NAMALWA (cell line): Measurements from ENCODE around the gene SSTR5.

Experiments
- DNase-seq: peaks from one replicate; pipeline ENCODE4 v3.0.0-alpha.2; 2015; ENCODE audit warnings: low spot score

The SSTR5 gene

GRCh38 chr16:1122398-1122765 lies 49.8 kb downstream of the SSTR5 start:
- no peak for DNase-seq

GRCh38 chr16:1123525-1124230 lies 51.1 kb downstream of the SSTR5 start:
- DNase-seq, result no peak

- DNase-seq, result no peak
Observed at GRCh38 chr16:1124291-1124690, 51.7 kb downstream of the SSTR5 start.

- no peak for DNase-seq
Observed at GRCh38 chr16:1124795-1125194, 52.2 kb downstream of the SSTR5 start.

GRCh38 chr16:1125471-1125870 lies 52.9 kb downstream of the SSTR5 start:
- no peak for DNase-seq

GRCh38 chr16:1126044-1126443 lies 53.5 kb downstream of the SSTR5 start:
- no peak for DNase-seq

- no peak for DNase-seq
Observed at GRCh38 chr16:1126586-1126985, 54.0 kb downstream of the SSTR5 start.

- DNase-seq, result no peak
Observed at GRCh38 chr16:1127101-1127500, 54.6 kb downstream of the SSTR5 start.

GRCh38 chr16:1127971-1128715 lies 55.6 kb downstream of the SSTR5 start:
- DNase-seq, result no peak

GRCh38 chr16:1129106-1129960 lies 56.8 kb downstream of the SSTR5 start:
- DNase-seq, result no peak

- no peak for DNase-seq
Observed at GRCh38 chr16:1130382-1130781, 57.8 kb downstream of the SSTR5 start.
